ENCODE measurements around the gene RRP15.

- TF ChIP-seq CTCF (IDR thresholded peaks at IDR 0.05; ENCODE audit: insufficient read depth, low read depth, low read length): no peak
- TF ChIP-seq EZH2 (IDR thresholded peaks at IDR 0.05; ENCODE audit: insufficient read depth, low read length): no peak
These were observed 60.0 kb downstream of the RRP15 start, which contains the start of gene TGFB2 for GRCh38 chr1:218344814-218345672.
